SH-SY5Y (cell line): Measurements from ENCODE around the gene PCGF2.

Experiments used
- GATA2 ChIP-seq: IDR thresholded peaks from 2 replicates; pipeline ENCODE4 v1.6.1; 2011; ENCODE audit warnings: mild to moderate bottlenecking, low read depth, low read length
- GATA3 ChIP-seq: IDR thresholded peaks from 2 replicates; pipeline ENCODE4 v1.6.1; 2011; ENCODE audit warnings: low read depth, mild to moderate bottlenecking, low read length, moderate library complexity

The PCGF2 gene

GRCh38 chr17:38707678-38708351 lies 40.3 kb downstream of the PCGF2 start:
- TF ChIP-seq GATA3: no peak
- TF ChIP-seq GATA2: no peak

- TF ChIP-seq GATA3: no peak
- no peak for TF ChIP-seq GATA2
Observed at GRCh38 chr17:38706505-38707216, 41.5 kb downstream of the PCGF2 start.

GRCh38 chr17:38705803-38706504 lies 42.2 kb downstream of the PCGF2 start:
- TF ChIP-seq GATA3 (no peak), GATA2 (0 out of 2 replicates have a peak, but pooled peaks have one; percentile 12)

- TF ChIP-seq GATA2: no peak
- TF ChIP-seq GATA3: no peak
Observed at GRCh38 chr17:38705523-38705802, 42.7 kb downstream of the PCGF2 start.

- no peak for TF ChIP-seq GATA3
- TF ChIP-seq GATA2: no peak
Observed at GRCh38 chr17:38704606-38705522, 43.3 kb downstream of the PCGF2 start, which contains the start of gene MLLT6. TSS of gene MLLT6 (plus strand) at chr17:38705273. CDS start at chr17:38705633, 360 bp downstream.

DNA sequence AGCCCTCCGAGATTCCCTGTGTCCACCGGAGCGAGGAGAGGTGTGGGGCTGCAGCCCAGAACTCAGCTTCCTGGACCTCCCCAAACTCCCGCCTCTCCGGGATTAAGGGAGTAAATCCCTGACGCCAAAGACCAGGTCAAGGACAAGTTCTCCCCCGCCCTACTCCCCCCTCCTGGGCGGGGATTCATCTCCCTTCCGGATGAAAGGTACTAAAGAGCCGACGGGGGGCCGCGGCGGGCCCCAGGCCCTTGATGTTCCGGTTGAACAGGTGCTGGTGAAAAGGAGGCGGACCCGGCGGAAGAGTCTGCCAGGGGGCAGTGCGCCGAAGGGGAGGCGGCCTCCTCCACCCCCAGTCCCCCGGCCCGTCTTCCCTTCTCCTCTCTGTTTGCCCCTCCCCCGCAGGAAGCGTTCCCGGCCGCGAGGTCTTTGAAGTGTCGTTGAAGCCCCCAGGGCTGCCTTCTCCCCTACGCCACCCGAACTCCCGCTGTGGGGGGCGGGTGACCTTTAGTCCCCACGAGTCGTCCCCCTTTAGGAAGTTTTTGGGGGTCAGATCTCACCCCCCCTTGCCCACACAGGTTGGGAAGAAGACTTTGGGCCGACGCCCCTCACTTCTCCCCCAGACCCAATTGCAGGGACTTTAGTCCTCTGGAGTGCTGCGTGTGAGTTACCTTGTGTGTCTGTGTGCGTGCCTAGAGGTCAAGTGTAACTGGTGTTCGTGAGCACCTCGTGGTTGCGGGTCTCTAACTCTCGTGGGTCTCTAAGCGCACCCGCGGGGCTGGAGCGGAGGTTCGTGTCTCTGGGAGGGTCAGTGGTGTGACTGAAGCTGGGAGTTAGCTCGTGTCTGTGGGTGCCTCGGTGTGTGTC lies 44.2 kb downstream of the PCGF2 start:
- TF ChIP-seq GATA3 (no peak), GATA2 (no peak)

DNA sequence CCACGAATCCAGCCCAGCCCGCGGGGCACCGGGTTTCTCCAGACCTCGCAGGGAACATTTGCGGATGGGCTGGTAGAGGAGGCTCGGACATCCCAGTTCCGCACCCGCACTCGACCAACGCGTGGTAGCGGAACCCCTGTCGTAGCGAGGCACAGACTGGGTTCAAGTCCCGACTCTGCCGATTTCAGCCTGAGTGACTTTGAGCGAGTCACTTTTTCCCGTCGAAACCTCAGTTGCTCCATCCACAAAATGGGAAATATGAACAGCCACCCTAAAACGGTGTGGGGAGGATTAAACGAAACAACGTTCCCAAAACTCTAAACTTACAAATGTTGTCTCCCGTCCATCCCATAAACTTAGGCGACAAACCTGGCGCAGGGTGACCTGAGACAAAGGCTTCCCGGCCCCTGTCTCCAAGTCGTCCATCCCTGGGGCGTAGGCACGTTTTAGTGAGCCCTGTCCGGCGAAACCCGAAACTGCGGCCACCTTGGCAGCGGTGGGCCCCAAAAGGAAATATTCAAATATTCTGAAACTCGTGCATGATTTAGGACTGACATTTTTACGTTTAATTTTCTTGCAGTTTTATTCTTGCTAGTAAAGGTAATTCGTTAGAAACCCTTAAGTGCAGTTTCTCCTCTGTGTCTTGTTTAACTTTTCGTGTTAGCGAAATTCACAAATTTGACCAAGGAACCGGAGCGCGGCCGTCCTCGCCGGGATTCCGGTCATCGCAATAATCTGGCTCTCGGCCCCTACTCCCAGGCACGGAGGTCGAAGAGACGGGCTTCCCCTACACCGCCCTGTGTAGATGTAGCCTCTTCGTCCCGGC lies 45.0 kb downstream of the PCGF2 start:
- TF ChIP-seq GATA2 (no peak), GATA3 (no peak)

DNA sequence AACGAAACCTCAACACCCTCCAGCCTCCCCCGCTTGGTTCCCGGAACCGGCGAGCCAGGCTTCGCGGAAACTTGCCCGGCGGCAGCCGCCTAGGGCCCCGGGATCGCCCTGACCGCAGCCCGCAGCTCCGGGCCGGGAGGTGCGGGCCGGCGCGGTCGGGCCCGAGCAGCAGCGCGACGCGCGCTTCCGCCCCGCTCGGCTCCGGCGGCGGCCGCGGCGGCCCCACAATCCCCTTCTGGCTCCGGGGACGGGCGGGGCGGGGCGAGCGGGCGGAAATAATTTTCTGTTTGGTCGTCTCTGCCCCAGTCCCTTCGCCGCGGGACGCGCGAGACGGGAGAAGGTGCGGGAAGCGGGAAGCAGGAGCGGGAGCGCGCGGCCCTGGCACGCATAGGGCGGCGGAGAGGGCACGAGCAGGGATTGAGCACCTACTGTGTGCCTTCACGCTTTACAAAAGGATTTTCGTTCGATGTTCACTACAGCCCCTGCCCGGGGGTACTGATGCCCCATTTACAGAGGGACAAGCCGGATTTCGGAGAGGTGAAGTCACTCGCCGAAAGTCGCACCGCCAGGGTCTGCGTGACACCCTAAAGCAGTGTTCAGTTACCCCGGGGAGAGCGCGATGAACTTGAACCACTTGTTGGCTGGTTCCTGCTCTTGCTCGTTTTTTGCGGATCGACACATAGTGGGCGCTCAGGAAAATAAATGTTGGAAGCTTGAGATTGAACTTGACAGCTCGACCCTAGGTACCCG lies 45.8 kb downstream of the PCGF2 start:
- TF ChIP-seq GATA2 (no peak), GATA3 (no peak)

DNA sequence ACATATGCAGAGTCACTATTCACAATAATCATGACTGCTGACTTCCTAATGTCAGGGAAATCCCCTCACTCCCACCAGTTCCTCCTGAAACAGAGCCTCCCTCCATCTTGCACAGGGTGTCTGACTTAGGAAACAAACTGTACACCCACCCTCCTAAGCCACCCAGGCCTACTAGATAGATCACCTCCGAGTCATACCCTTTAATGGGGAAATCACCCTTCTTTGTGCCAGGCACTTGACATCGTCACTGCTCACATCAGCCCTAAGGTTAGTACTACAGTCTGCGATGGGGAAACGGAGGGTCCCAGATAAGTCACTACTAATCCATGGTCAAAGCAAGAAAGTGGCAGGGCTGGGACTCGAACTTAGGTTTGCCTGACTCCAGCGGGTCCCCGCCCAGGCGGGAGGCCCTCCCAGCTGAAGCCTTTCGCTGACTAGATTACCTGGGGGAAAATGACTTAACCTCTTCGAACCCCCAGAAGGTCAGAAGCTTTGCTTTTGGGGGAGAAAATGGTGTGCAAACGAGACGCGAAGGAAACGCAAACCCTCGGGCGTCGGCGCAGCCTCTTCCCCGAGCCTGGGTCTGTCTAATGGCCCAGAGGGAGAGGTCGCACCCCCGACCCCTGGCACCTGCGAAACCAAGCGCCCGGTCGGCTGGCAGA lies 46.5 kb downstream of the PCGF2 start:
- TF ChIP-seq GATA3 (no peak), GATA2 (no peak)

- no peak for TF ChIP-seq GATA2
Observed at GRCh38 chr17:38698760-38699159, 49.4 kb downstream of the PCGF2 start.

DNA sequence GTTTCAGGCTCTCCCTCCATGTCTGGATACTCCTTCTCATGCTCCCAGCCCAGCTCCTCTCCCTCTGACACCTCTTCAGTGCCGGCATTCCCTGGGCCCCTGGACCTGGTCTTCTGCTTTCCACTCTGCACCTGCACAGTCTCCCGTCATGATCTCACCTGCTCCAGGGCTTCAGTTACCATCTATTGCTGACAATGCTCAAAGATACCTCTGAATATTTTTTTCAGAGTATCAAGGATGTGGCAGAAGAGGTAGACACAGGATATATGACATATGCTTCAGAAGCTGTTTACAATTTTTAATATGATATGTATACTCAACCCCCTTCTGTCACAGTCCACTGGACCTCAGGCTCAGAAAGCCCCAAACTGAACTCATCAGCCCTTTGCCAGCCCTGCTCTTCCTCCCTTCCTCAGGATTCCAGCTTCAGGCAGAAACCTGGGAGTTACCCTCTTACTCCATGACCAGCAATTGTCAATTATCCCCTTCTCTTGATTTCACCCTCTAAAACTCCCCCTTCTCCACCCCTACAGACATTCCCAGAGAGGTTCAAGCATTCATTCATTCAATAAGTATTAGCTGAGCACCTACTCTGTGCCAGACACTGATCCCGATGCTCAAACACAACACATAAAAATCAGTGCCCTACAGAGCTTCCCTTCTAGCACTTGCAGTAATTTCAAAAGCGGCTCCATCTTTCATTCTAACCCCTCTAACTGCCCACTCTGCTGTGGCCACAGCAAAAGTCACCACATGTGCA lies 50.9 kb downstream of the PCGF2 start:
- no peak for TF ChIP-seq GATA2
- TF ChIP-seq GATA3: no peak
